Adrenal gland (tissue), 12 donors: Measurements from ENCODE around the gene DCAF10. TPM values are rescaled to one million over a fixed set of nuclear protein-coding genes. Genes with fewer than 3 reads are reported as not detected.
"Not testable (repeated sequence)": the region's sequence is repeated elsewhere in the genome, so short reads cannot be mapped to it uniquely, and the experiment has no call there.

ENCODE experiments used
- DNase-seq, 7 donors: peaks; one replicate each; pipeline ENCODE4 v3.0.0-alpha.2; 2019 to 2020
- H3K27ac ChIP-seq, 5 donors: fragments of 200-600 bp; sonication (generic) in 4 of 5; 1 replicate in 3 of 5; 2 replicates in 2 of 5; pipeline versions ENCODE4 v1.5.1 to v1.8.0; 2016 to 2020; ENCODE audit warnings: mild to moderate bottlenecking in 1 of 5
- H3K27me3 ChIP-seq: fragments of 200-600 bp; 2 replicates; pipeline ENCODE4 v1.8.0; 2021
- H3K36me3 ChIP-seq, 2 donors: fragments of 200-600 bp; replicated peaks in 1 of 2; 1 replicate in 1 of 2; 2 replicates in 1 of 2; pipeline versions ENCODE4 v1.5.1 to v1.8.0; 2018 to 2022
- H3K4me1 ChIP-seq, 2 donors: fragments of 200-600 bp; replicated peaks in 1 of 2; 1 replicate in 1 of 2; 2 replicates in 1 of 2; pipeline versions ENCODE4 v1.5.1 to v1.8.0; 2018 to 2021
- H3K4me3 ChIP-seq, 4 donors: fragments of 200-600 bp; sonication (generic) in 3 of 4; one replicate each; pipeline ENCODE4 v1.5.1; 2016 to 2018
- H3K9me3 ChIP-seq, 3 donors: fragments of 200-600 bp; sonication (generic) in 1 of 3; replicated peaks in 1 of 3; 1 replicate in 2 of 3; 2 replicates in 1 of 3; pipeline versions ENCODE4 v1.5.1 to v1.8.0; 2016 to 2021
- CTCF ChIP-seq, 6 experiments: fragments of 450-650 bp in 4 of 6; fragments of 200-600 bp in 2 of 6; sonication (generic) in 1 of 6; IDR thresholded peaks; 1 replicate in 5 of 6; 2 replicates in 1 of 6; pipeline versions ENCODE4 v1.5.1 to v1.8.0; 2016 to 2021; ENCODE audit warnings: antibody characterized with exemption in 6 of 6, mild to moderate bottlenecking in 2 of 6, moderate library complexity in 1 of 6
- POLR2A ChIP-seq, 2 donors: fragments of 450-650 bp; IDR thresholded peaks; one replicate each; pipeline ENCODE4 v1.6.1; 2017; ENCODE audit warnings: antibody characterized with exemption in 2 of 2, mild to moderate bottlenecking in 2 of 2, moderate library complexity in 1 of 2
- WGBS, 4 donors: extraction: QIAGEN DNeasy Blood & Tissue Kit in 2 of 4; methylation state at CpG; one replicate each; pipeline versions ENCODE4 v1.1.5 to v1.1.7; 2013 to 2017; 5-methylcytosine and 5-hydroxymethylcytosine counted together
- intact Hi-C, 2 donors: fragments of 100-400 bp; cut with DNase I; formaldehyde crosslinking; loops; one replicate each; pipeline versions ENCODE4 v1.14.1 to v1.15.0; 2022 to 2023
- polyA plus RNA-seq, 3 donors: library from polyadenylated mRNA; stranded (reverse); fragments of 200-250 nt in 2 of 3; fragments of 350-450 nt in 1 of 3; fragmentation: Illumina TruSeq in 1 of 3; extraction: RNeasy Lipid Tissue Mini Kit (QIAGEN cat#74804) in 1 of 3; gene quantifications; one replicate each; pipeline ENCODE4 v1.2.3, GENCODE V29; 2013 to 2014
- total RNA-seq, 9 donors: library from RNA; depleted of rRNA in 4 of 9; stranded (reverse); fragments of >200 nt in 4 of 9; fragments of 120-200 nt in 1 of 9; fragmentation: NEBNext Ultra II Directional in 1 of 9; extraction: Animal tissue kit (Norgen Biotek cat#: 25700) in 1 of 9; gene quantifications; one replicate each; pipeline versions ENCODE4 v1.1.0 to v1.2.4, GENCODE V29; 2013 to 2023
- donor health status: healthy with polysubstance abuse.
- donor health status: Bipolar disorder and iron deficiency.
- donor health status: DM: yes; HTN: yes; CAD: no.
- donor health status: DM: no; HTN: no; CAD: no.
- donor health status: DM: no; HTN: no; CAD: no.
- donor health status: DM: yes; HTN: yes; CAD: no.

The DCAF10 gene
- total and polyA plus RNA-seq, 12 donors = 7.1 to 60.6 (median 46.9) TPM

GRCh38 chr9:37806271-37806670 lies 5.7 kb downstream of the DCAF10 start:
- Histone ChIP-seq H3K4me1 (peaks cover 14 to 25% of the 10 kb centered on the region in 2 donors), H3K4me3 (no peak overlapping the region), H3K9me3 (no peaks in the 10 kb centered on the region), H3K36me3 (no peaks in the 10 kb centered on the region), H3K27ac (no peak overlapping the region), H3K27me3 (no peaks in the 10 kb centered on the region)
- WGBS, 4 donors = 63 to 82% (median 72%) methylated on average over 4 of the region's 4 CpGs
- DNase-seq = no peak
- intact Hi-C loops = loop anchor here (10.0 kb wide), 2 partner anchors 99 to 321 kb away; partner anchors contain the start of genes POLR1E (in 1 of the 2) and SLC25A51 (in 1 of the 2)
- TF ChIP-seq CTCF (IDR thresholded peaks at IDR 0.05) (no peak), POLR2A (IDR thresholded peaks at IDR 0.05) (no peak)

- intact Hi-C loops = loop anchor here (10.0 kb wide), 2 partner anchors 95 to 325 kb away; partner anchors contain the start of genes POLR1E (in 1 of the 2) and SLC25A51 (in 1 of the 2)
- not testable (repeated sequence) for H3K4me3 ChIP-seq, H3K9me3 ChIP-seq, H3K36me3 ChIP-seq, H3K4me1 ChIP-seq, DNase-seq, H3K27ac ChIP-seq, H3K27me3 ChIP-seq
- 96 to 98% (median 98%) methylated on average over 15 of the region's 15 CpGs for WGBS, 4 donors
Measured at GRCh38 chr9:37809676-37810075, 9.1 kb downstream of the DCAF10 start.

GRCh38 chr9:37811906-37812476 lies 11.4 kb downstream of the DCAF10 start:
- no peaks in the 10 kb centered on the region for H3K36me3 ChIP-seq
- no peak for DNase-seq
- no peak overlapping the region for H3K4me3 ChIP-seq
- H3K27me3 ChIP-seq = no peaks in the 10 kb centered on the region
- intact Hi-C loops = no loop called here
- no peak overlapping the region for H3K27ac ChIP-seq
- no peak for TF ChIP-seq POLR2A (IDR thresholded peaks at IDR 0.05)
- no peak for TF ChIP-seq CTCF (IDR thresholded peaks at IDR 0.05)
- H3K4me1 ChIP-seq = no peaks in the 10 kb centered on the region
- no peaks in the 10 kb centered on the region for H3K9me3 ChIP-seq
- 95 to 99% (median 97%) methylated on average over 6 of the region's 6 CpGs for WGBS, 4 donors

GRCh38 chr9:37812773-37813379 lies 12.3 kb downstream of the DCAF10 start:
- Histone ChIP-seq H3K4me1 (no peaks in the 10 kb centered on the region), H3K27me3 (no peaks in the 10 kb centered on the region), H3K9me3 (no peaks in the 10 kb centered on the region), H3K4me3 (no peak overlapping the region), H3K36me3 (no peaks in the 10 kb centered on the region), H3K27ac (no peak overlapping the region)
- TF ChIP-seq POLR2A (IDR thresholded peaks at IDR 0.05) = no peak
- no peak for TF ChIP-seq CTCF (IDR thresholded peaks at IDR 0.05)
- 86 to 91% (median 88%) methylated on average over 5 of the region's 5 CpGs for WGBS, 4 donors
- DNase-seq = no peak
- intact Hi-C loops = no loop called here

- no peak overlapping the region for H3K27ac ChIP-seq
- no peak for TF ChIP-seq CTCF (IDR thresholded peaks at IDR 0.05)
- no peak for TF ChIP-seq POLR2A (IDR thresholded peaks at IDR 0.05)
- H3K27me3 ChIP-seq = no peaks in the 10 kb centered on the region
- 67 to 82% (median 73%) methylated on average over 2 of the region's 2 CpGs for WGBS, 4 donors
- peaks cover 0 to 4% of the 10 kb centered on the region in 2 donors for H3K4me1 ChIP-seq
- intact Hi-C loops = no loop called here
- no peaks in the 10 kb centered on the region for H3K9me3 ChIP-seq
- H3K36me3 ChIP-seq = peaks cover 0 to 15% of the 10 kb centered on the region in 2 donors
- H3K4me3 ChIP-seq = no peak overlapping the region
- no peak for DNase-seq
Measured at GRCh38 chr9:37818849-37819248, 18.3 kb downstream of the DCAF10 start.
